GM21576 (cell line): ENCODE results near the gene DLG2.
"Not testable (repeated sequence)": the region's sequence is repeated elsewhere in the genome, so short reads cannot be mapped to it uniquely, and the experiment has no call there.

ENCODE experiments used
- ATAC-seq: cut with Tn5 transposase; IDR thresholded peaks from one replicate; pipeline ENCODE4 v1.9.1; 2021; ENCODE audit warnings: mild to moderate bottlenecking, moderate library complexity; ENCODE audit not compliant: unreplicated experiment

DLG2 gene

GRCh38 chr11:83471831-83472727, 2155.1 kb downstream of the DLG2 start:
- no peak for ATAC-seq

- no peak for ATAC-seq
Measured at GRCh38 chr11:83467837-83468236, 2159.3 kb downstream of the DLG2 start.

- ATAC-seq = no peak
Measured at GRCh38 chr11:83464160-83464944, 2162.8 kb downstream of the DLG2 start.

- no peak for ATAC-seq
Measured at GRCh38 chr11:83459798-83460197, 2167.3 kb downstream of the DLG2 start.

DNA sequence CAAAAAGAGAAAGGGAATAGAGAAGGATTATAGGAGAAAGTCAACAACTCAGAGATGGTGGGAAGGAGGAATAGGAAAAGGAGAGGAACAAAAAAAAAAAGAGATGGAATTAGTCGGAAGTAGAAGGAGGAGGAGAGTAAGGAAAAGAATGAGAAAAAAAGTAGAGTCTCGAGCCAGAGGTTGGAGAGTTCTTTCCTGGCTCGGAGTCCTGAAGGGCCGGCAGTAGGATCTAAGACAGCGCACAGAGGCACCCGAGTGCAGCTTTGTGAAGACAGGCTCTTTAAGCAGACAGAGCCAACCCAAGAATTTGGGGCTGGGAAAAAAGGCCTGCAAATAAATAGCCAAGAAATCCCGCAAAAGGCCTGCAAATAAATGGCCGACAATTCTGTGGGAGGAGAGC, 2170.6 kb downstream of the DLG2 start:
- no peak for ATAC-seq

- ATAC-seq = no peak
Measured at GRCh38 chr11:83456075-83456474, 2171.1 kb downstream of the DLG2 start.

GRCh38 chr11:83455356-83455755, 2171.8 kb downstream of the DLG2 start:
- ATAC-seq = no peak

- no peak for ATAC-seq
Measured at GRCh38 chr11:83454674-83455073, 2172.5 kb downstream of the DLG2 start.

- peak; percentile 80 for ATAC-seq
Measured at GRCh38 chr11:83449338-83449913, 2177.7 kb downstream of the DLG2 start.

DNA sequence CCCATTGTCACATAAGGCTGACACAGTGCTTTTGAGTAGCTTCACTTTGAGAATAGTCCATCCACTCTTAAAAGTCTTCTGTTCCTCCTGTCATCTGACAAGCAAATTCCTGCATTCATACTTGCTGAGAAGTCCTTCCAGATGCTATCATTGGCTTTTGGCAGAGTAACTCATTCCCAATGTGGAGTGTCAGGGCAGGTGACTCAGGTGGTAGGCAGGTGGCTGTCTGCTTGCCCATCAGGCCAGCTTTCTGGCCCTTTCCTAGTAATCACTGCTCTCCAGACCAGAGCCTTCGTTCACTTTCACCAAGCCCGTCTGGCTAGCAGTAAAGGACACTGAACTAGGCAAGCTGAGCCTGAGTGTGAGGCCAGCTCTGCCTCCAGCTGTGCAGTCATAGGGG, 2178.5 kb downstream of the DLG2 start:
- ATAC-seq = no peak

DNA sequence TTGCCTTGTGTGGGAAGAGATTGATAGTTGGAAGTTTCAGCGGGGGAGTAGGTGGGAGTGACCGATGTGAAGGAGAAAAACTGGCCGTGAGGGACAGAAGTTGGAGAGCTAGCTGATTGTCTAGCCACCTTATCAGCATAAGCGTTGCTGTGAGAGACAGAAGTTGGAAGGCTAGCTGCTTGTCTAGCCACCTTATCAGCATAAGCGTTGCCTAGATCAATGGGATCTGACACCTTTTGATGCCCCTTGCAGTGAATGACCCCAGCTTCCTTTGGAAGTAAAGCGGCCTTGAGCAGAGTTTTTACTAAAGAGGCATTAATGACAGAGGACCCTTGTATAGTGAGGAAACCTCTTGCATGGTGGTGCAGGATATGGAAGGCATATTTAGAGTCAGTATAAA, 2183.3 kb downstream of the DLG2 start:
- not testable (repeated sequence) for ATAC-seq

- no peak for ATAC-seq
Measured at GRCh38 chr11:83441601-83442000, 2185.5 kb downstream of the DLG2 start.

DNA sequence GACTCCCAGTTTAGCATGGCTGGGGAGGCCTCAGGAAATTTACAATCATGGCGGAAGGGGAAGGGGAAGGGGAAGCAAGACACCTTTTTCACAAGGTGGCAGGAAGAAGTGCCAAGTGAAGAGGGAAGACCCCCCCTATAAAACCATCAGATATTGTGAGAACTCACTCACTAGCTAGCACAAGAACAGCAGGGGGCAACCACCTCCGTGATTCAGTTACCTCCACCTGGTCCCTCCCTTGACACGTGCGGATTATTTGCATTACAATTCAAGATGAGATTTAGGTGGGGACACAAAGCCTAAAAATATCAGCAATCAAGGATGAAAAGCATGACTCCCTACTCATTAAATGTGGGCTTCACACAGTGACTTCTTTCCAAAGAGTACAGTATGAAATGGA, 2186.0 kb downstream of the DLG2 start:
- ATAC-seq = no peak

GRCh38 chr11:83438438-83438837, 2188.7 kb downstream of the DLG2 start:
- peak; percentile 52 for ATAC-seq

- ATAC-seq = no peak
Measured at GRCh38 chr11:83437939-83438338, 2189.2 kb downstream of the DLG2 start.

- no peak for ATAC-seq
Measured at GRCh38 chr11:83436855-83437254, 2190.3 kb downstream of the DLG2 start.

GRCh38 chr11:83434812-83435211, 2192.3 kb downstream of the DLG2 start:
- ATAC-seq = not testable (repeated sequence)

- no peak for ATAC-seq
Measured at GRCh38 chr11:83427943-83428342, 2199.2 kb downstream of the DLG2 start.

- ATAC-seq = no peak
Measured at GRCh38 chr11:83427501-83427900, 2199.6 kb downstream of the DLG2 start.

GRCh38 chr11:83425137-83425466, 2202.0 kb downstream of the DLG2 start:
- no peak for ATAC-seq

- no peak for ATAC-seq
Measured at GRCh38 chr11:83424376-83425136, 2202.6 kb downstream of the DLG2 start.
